Esophagus muscularis mucosa (tissue), 3 donors: ENCODE measurements around the gene AATF.

Experiments used
- CTCF ChIP-seq, 3 experiments: fragments of 200-600 bp in 2 of 3; fragments of 450-650 bp in 1 of 3; sonication (generic) in 2 of 3; IDR thresholded peaks; one replicate each; pipeline ENCODE4 v1.5.1; 2017 to 2019; ENCODE audit warnings: antibody characterized with exemption in 3 of 3, mild to moderate bottlenecking in 2 of 3, moderate library complexity in 1 of 3
- POLR2A ChIP-seq: fragments of 450-650 bp; IDR thresholded peaks from one replicate; pipeline ENCODE4 v1.6.1; 2017; ENCODE audit warnings: antibody characterized with exemption, moderate library complexity, mild to moderate bottlenecking, low read depth
- POLR2AphosphoS5 ChIP-seq, 2 donors: sonication (generic); formaldehyde crosslinking; IDR thresholded peaks; one replicate each; pipeline ENCODE4 v1.6.1; 2017; ENCODE audit warnings: antibody characterized with exemption in 2 of 2

GRCh38 chr17:37056622-37057021, 107.9 kb downstream of the AATF start:
- TF ChIP-seq CTCF (IDR thresholded peaks at IDR 0.05) (no peak), POLR2AphosphoS5 (IDR thresholded peaks at IDR 0.05) (no peak), POLR2A (no peak)
